Left kidney (tissue), 8 donors: Measurements from ENCODE around the gene SERPINC1. TPM values are rescaled to one million over a fixed set of nuclear protein-coding genes. Genes with fewer than 3 reads are reported as not detected.
"Not testable (repeated sequence)": the region's sequence is repeated elsewhere in the genome, so short reads cannot be mapped to it uniquely, and the experiment has no call there.

Source experiments
- DNase-seq: peaks from one replicate; pipeline ENCODE4 v3.0.0-alpha.2; 2013
- long read RNA-seq, 8 donors: transcript quantifications; one replicate each; lab custom pipeline, GENCODE V29; 2026
- polyA plus RNA-seq: library from polyadenylated mRNA; unstranded; fragments of 120-200 nt; gene quantifications from one replicate; pipeline ENCODE4 v1.2.1, GENCODE V29; 2013; ENCODE audit not compliant: insufficient read length

Gene SERPINC1
- 0.28 TPM for polyA plus RNA-seq
- long read RNA-seq, donor 1 = 0 reads
- long read RNA-seq, donor 2 = 0 reads
- long read RNA-seq, donor 3 = 0 reads
- long read RNA-seq, donor 4 = 0 reads
- long read RNA-seq, donor 5 = 0 reads
- long read RNA-seq, donor 6 = 0 reads
- long read RNA-seq, donor 7 = 0 reads
- long read RNA-seq, donor 8 = 0 reads

- no peak for DNase-seq
Measured at GRCh38 chr1:173917149-173917548, at the start of gene SERPINC1. TSS of gene SERPINC1 (minus strand) at chr1:173917327. CDS start at chr1:173917259, 68 bp downstream.

- DNase-seq = not testable (repeated sequence)
Measured at GRCh38 chr1:173965896-173966295, 48.8 kb upstream of the SERPINC1 start.

- DNase-seq = no peak
Measured at GRCh38 chr1:173963477-173963876, 46.4 kb upstream of the SERPINC1 start.

GRCh38 chr1:173960625-173961024 lies 43.5 kb upstream of the SERPINC1 start:
- DNase-seq = no peak

GRCh38 chr1:173954179-173954578 lies 37.1 kb upstream of the SERPINC1 start:
- no peak for DNase-seq

GRCh38 chr1:173948594-173948993 lies 31.5 kb upstream of the SERPINC1 start:
- DNase-seq = no peak

- DNase-seq = no peak
Measured at GRCh38 chr1:173946380-173946921, 29.3 kb upstream of the SERPINC1 start.

- no peak for DNase-seq
Measured at GRCh38 chr1:173937062-173937461, 19.9 kb upstream of the SERPINC1 start.

GRCh38 chr1:173934440-173934839 lies 17.3 kb upstream of the SERPINC1 start:
- no peak for DNase-seq

- not testable (repeated sequence) for DNase-seq
Measured at GRCh38 chr1:173930541-173930940, 13.4 kb upstream of the SERPINC1 start.

- no peak for DNase-seq
Measured at GRCh38 chr1:173925306-173926242, 8.4 kb upstream of the SERPINC1 start.

GRCh38 chr1:173920861-173921260 lies 3.7 kb upstream of the SERPINC1 start:
- no peak for DNase-seq

GRCh38 chr1:173917635-173918493 lies 737 bp upstream of the SERPINC1 start:
- DNase-seq = no peak

- no peak for DNase-seq
Measured at GRCh38 chr1:173916667-173917066, 460 bp downstream of the SERPINC1 start.

GRCh38 chr1:173915596-173915995 lies 1.5 kb downstream of the SERPINC1 start:
- no peak for DNase-seq

- no peak for DNase-seq
Measured at GRCh38 chr1:173914366-173914871, 2.7 kb downstream of the SERPINC1 start.

- no peak for DNase-seq
Measured at GRCh38 chr1:173913111-173913510, 4.0 kb downstream of the SERPINC1 start.

GRCh38 chr1:173903827-173904531 lies 13.1 kb downstream of the SERPINC1 start:
- DNase-seq = no peak

- no peak for DNase-seq
Measured at GRCh38 chr1:173900992-173901391, 16.1 kb downstream of the SERPINC1 start.

GRCh38 chr1:173900427-173900826 lies 16.7 kb downstream of the SERPINC1 start:
- no peak for DNase-seq

GRCh38 chr1:173894189-173894588 lies 22.9 kb downstream of the SERPINC1 start:
- DNase-seq = no peak
